Measurements from ENCODE around the gene TRPM8. TPM values are rescaled to one million over a fixed set of nuclear protein-coding genes. Genes with fewer than 3 reads are reported as not detected.

The TRPM8 gene
- total RNA-seq, 1 donor from 2014 or later: not detected

DNA sequence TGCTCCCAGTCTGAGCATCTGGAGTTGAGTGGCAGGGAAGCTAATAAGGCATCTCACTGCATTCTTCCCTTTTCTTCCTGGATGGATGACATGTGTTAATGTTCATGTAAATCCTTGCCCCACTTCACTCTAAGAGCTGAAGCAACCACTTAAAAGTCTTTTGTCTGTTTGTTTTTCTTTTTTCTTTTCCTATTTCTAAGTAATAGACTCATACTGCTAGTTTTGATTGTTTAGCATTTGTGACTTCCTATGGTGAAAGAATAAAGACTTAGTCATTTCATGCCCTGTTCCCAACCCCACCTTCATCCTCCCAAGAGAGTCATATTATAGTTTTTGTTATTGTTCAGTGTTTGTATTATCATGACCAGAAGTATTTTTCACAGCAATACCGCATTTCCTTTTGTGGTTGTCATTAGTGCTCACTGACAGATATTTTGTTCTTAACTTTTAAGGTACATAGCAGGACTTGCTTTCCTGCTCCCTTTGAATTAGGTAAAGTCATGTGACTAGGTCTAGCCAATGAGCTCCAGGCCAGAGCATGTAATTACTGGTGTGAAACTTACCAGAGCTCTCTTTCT is 115.2 kb downstream of the TRPM8 start:
- Mint-ChIP-seq H3K4me1 (ENCODE audit: unreplicated experiment) (peaks cover 8% of the 10 kb centered on the region), H3K36me3 (ENCODE audit: low read depth, unreplicated experiment) (no peaks in the 10 kb centered on the region), H3K27ac (ENCODE audit: unreplicated experiment) (no peak overlapping the region), H3K4me3 (ENCODE audit: unreplicated experiment) (no peak overlapping the region), H3K9me3 (ENCODE audit: unreplicated experiment) (no peaks in the 10 kb centered on the region), H3K27me3 (ENCODE audit: unreplicated experiment) (peaks cover 3% of the 10 kb centered on the region)
- no peak for DNase-seq (ENCODE audit: low spot score)
- TF ChIP-seq, protein P1, sequence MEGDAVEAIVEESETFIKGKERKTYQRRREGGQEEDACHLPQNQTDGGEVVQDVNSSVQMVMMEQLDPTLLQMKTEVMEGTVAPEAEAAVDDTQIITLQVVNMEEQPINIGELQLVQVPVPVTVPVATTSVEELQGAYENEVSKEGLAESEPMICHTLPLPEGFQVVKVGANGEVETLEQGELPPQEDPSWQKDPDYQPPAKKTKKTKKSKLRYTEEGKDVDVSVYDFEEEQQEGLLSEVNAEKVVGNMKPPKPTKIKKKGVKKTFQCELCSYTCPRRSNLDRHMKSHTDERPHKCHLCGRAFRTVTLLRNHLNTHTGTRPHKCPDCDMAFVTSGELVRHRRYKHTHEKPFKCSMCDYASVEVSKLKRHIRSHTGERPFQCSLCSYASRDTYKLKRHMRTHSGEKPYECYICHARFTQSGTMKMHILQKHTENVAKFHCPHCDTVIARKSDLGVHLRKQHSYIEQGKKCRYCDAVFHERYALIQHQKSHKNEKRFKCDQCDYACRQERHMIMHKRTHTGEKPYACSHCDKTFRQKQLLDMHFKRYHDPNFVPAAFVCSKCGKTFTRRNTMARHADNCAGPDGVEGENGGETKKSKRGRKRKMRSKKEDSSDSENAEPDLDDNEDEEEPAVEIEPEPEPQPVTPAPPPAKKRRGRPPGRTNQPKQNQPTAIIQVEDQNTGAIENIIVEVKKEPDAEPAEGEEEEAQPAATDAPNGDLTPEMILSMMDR (IDR thresholded peaks at IDR 0.05; ENCODE audit: unreplicated experiment): no peak

DNA sequence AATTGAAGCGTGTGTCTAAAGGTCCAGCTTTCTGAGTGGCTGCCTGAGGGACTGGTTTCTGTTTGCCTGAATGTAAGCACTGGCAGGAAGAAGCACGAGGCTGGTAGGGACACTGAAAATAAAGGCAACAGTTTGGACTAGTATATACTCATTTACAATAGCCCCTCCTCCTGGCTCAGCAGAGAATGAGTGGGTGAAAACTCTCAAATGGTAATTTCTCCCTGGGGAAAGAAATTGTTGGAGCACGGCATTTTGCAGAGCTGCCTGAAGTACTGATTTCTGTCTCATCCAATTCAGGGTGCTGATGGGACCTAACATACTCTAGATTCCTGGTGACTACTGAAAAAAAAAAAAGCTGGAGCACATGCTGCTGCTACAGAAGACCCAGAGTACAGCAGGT is 116.0 kb downstream of the TRPM8 start:
- TF ChIP-seq, protein P1 (IDR thresholded peaks at IDR 0.05; ENCODE audit: unreplicated experiment): no peak
- DNase-seq (ENCODE audit: low spot score): no peak
- H3K4me1 Mint-ChIP-seq (ENCODE audit: unreplicated experiment): peaks cover 3% of the 10 kb centered on the region
- peaks cover 3% of the 10 kb centered on the region for H3K27me3 Mint-ChIP-seq (ENCODE audit: unreplicated experiment)
- no peaks in the 10 kb centered on the region for H3K9me3 Mint-ChIP-seq (ENCODE audit: unreplicated experiment)
- H3K27ac Mint-ChIP-seq (ENCODE audit: unreplicated experiment): no peak overlapping the region
- no peaks in the 10 kb centered on the region for H3K36me3 Mint-ChIP-seq (ENCODE audit: low read depth, unreplicated experiment)
- no peak overlapping the region for H3K4me3 Mint-ChIP-seq (ENCODE audit: unreplicated experiment)

DNA sequence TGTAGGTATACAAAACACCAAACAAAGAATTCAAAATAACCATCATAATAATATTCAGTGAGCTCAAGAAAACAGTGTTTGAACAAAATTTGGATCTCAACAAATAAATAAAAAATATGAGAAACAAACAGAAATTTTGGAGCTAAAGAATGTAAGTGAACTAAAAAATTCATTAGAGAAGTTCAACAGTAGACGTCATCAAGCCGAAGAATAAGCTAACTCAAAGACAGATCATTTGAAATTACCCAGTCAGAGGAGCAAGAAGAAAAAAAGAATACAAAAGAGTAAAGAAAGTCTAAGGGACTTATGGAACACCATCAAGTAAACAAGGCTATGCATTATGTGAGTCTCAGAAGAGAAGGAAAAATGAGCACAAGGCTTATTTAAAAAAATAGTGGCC is 116.7 kb downstream of the TRPM8 start:
- Mint-ChIP-seq H3K36me3 (ENCODE audit: low read depth, unreplicated experiment) (no peaks in the 10 kb centered on the region), H3K4me3 (ENCODE audit: unreplicated experiment) (no peak overlapping the region), H3K9me3 (ENCODE audit: unreplicated experiment) (no peaks in the 10 kb centered on the region), H3K27me3 (ENCODE audit: unreplicated experiment) (peaks cover 3% of the 10 kb centered on the region), H3K27ac (ENCODE audit: unreplicated experiment) (no peak overlapping the region), H3K4me1 (ENCODE audit: unreplicated experiment) (no peaks in the 10 kb centered on the region)
- TF ChIP-seq, protein P1 (IDR thresholded peaks at IDR 0.05; ENCODE audit: unreplicated experiment): no peak
- no peak for DNase-seq (ENCODE audit: low spot score)

DNA sequence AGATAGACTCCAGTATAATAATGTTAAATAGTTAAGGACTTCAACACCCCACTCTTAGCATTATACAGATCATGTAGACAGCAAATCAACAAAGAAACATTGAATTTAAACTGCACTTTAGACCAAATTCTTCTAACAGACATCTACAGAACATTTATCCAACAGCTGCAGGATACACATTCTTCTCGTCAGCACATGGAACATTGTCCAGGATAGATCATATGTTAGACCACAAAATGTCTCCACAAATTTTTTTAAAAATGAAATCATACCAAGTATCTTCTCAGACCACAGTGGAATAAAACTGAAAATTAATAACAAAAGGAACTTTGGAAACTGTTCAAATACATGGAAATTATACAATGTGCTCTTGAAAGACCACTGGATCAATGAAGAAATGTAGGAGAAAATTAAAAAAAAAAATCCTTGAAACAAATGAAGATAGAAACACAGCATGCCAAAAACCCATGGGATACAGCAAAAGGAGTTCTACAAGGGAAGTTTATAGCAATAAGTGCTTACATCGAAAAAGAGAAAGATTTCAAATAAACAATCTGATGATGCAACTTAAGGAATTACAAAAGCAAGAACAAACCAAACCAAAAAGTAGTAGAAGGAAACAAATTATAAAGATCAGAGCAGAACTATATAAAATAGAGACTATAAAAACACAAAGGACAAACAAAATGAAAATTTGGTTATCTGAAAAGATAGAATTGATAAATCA is 121.1 kb downstream of the TRPM8 start:
- TF ChIP-seq, protein P1 (IDR thresholded peaks at IDR 0.05; ENCODE audit: unreplicated experiment): no peak
- H3K4me3 Mint-ChIP-seq (ENCODE audit: unreplicated experiment): no peak overlapping the region
- H3K36me3 Mint-ChIP-seq (ENCODE audit: low read depth, unreplicated experiment): no peaks in the 10 kb centered on the region
- H3K9me3 Mint-ChIP-seq (ENCODE audit: unreplicated experiment): no peaks in the 10 kb centered on the region
- no peak for DNase-seq (ENCODE audit: low spot score)
- no peaks in the 10 kb centered on the region for H3K4me1 Mint-ChIP-seq (ENCODE audit: unreplicated experiment)
- H3K27ac Mint-ChIP-seq (ENCODE audit: unreplicated experiment): no peak overlapping the region
- no peaks in the 10 kb centered on the region for H3K27me3 Mint-ChIP-seq (ENCODE audit: unreplicated experiment)

DNA sequence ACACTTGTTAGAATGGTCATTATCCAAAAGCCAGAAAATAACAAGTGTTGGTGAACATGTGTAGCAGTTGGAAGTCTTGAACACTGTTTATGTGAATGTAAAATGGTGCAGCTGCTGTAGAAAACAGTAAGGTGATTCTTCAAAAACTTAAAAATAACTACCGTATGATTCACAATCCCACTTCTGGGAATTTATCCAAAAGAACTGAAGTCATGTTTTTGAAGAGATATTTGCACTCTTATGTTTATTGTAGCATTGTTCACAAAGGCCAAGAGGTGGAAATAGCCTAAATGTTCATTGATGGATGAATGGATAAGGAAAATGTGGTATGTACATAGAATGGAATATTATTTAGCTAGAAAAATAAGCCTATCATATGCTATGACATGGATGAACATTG is 127.0 kb downstream of the TRPM8 start:
- Mint-ChIP-seq H3K9me3 (ENCODE audit: unreplicated experiment) (no peaks in the 10 kb centered on the region), H3K36me3 (ENCODE audit: low read depth, unreplicated experiment) (no peaks in the 10 kb centered on the region), H3K4me3 (ENCODE audit: unreplicated experiment) (no peak overlapping the region), H3K4me1 (ENCODE audit: unreplicated experiment) (no peaks in the 10 kb centered on the region), H3K27me3 (ENCODE audit: unreplicated experiment) (no peaks in the 10 kb centered on the region), H3K27ac (ENCODE audit: unreplicated experiment) (no peak overlapping the region)
- no peak for DNase-seq (ENCODE audit: low spot score)
- TF ChIP-seq, protein P1 (IDR thresholded peaks at IDR 0.05; ENCODE audit: unreplicated experiment): no peak

Measured in endothelial cell (in vitro differentiated cells).